ENCODE data around the gene HMGN1. TPM values are rescaled to one million over a fixed set of nuclear protein-coding genes. Genes with fewer than 3 reads are reported as not detected.

Gene HMGN1
- total RNA-seq, 1 experiment from 2014 or later: 293 TPM

DNA sequence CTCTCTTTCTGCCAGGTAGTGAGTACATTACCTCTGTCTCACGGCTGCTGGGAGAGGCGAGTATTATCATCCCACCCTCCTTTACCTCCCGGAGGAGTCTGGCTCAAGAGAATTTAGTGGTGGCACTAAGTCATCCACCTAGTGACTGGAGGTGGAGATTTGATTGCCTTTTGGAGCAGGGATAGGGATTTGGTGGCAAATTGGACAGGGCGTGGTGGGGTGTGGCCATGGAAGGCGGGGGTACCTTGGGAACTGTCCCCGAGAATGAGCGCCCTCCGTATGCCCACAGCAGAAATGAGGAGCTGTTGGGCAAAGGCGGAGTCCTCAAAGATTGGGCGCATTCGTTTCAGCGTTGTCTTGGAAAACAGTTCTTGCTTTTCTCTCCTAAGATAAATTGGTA, 32.1 kb upstream of the HMGN1 start:
- Histone ChIP-seq H3K36me3 (ENCODE audit: control insufficient read depth, insufficient read depth, low read length) (no peaks in the 10 kb centered on the region), H3K4me3 (ENCODE audit: low read depth in 2 of 2, low read length in 2 of 2) (peak overlapping the region; percentile 74 to 82), H3K27ac (ENCODE audit: low read length) (peak overlapping the region; percentile 73), H3K27me3 (ENCODE audit: control insufficient read depth, insufficient read depth, low read length) (no peaks in the 10 kb centered on the region), H3K4me1 (ENCODE audit: control insufficient read depth, insufficient read depth, low read length) (peaks cover 5% of the 10 kb centered on the region; the same call in 1 of the 2 replicates), H3K9me3 (ENCODE audit: control insufficient read depth, insufficient read depth, low read depth, low read length) (no peaks in the 10 kb centered on the region)
- peak; percentile 22 for ATAC-seq
- no TSS peak for BruUV-seq (replicated peaks)
- in situ Hi-C loops (cut with HindIII; ENCODE audit: low pct_unique_long_range_greater_than_20kb, low sequenced_read_pairs): no loop called here
- ChIA-PET POLR2A (no interaction called here), CTCF (no interaction called here)
- no peak for DNase-seq (ENCODE audit: low read depth, low spot score)
- TF ChIP-seq POLR2AphosphoS5 (IDR thresholded peaks at IDR 0.05; ENCODE audit: low read depth, low read length): no peak
- intact Hi-C loops (cut with micrococcal nuclease; ENCODE audit: unreplicated experiment): no loop called here

- TF ChIP-seq TCF7L2 (IDR thresholded peaks at IDR 0.05; ENCODE audit: low read depth, low read length) (no peak), CTCF (IDR thresholded peaks at IDR 0.05) (no peak), SIN3A (IDR thresholded peaks at IDR 0.05; ENCODE audit: borderline replicate concordance, insufficient read depth, low read depth, low read length) (0 out of 2 replicates have a peak, but pooled peaks have one; percentile 39), POLR2AphosphoS5 (IDR thresholded peaks at IDR 0.05; ENCODE audit: low read depth, low read length) (peak; percentile 79; the same call in 1 of the 2 replicates)
- TF ChIP-seq, protein P1, sequence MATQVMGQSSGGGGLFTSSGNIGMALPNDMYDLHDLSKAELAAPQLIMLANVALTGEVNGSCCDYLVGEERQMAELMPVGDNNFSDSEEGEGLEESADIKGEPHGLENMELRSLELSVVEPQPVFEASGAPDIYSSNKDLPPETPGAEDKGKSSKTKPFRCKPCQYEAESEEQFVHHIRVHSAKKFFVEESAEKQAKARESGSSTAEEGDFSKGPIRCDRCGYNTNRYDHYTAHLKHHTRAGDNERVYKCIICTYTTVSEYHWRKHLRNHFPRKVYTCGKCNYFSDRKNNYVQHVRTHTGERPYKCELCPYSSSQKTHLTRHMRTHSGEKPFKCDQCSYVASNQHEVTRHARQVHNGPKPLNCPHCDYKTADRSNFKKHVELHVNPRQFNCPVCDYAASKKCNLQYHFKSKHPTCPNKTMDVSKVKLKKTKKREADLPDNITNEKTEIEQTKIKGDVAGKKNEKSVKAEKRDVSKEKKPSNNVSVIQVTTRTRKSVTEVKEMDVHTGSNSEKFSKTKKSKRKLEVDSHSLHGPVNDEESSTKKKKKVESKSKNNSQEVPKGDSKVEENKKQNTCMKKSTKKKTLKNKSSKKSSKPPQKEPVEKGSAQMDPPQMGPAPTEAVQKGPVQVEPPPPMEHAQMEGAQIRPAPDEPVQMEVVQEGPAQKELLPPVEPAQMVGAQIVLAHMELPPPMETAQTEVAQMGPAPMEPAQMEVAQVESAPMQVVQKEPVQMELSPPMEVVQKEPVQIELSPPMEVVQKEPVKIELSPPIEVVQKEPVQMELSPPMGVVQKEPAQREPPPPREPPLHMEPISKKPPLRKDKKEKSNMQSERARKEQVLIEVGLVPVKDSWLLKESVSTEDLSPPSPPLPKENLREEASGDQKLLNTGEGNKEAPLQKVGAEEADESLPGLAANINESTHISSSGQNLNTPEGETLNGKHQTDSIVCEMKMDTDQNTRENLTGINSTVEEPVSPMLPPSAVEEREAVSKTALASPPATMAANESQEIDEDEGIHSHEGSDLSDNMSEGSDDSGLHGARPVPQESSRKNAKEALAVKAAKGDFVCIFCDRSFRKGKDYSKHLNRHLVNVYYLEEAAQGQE (IDR thresholded peaks at IDR 0.05; ENCODE audit: insufficient read depth in 1 of 2, low read depth in 2 of 2, low read length in 1 of 2): no peak
- H3K36me3 ChIP-seq (ENCODE audit: control insufficient read depth, insufficient read depth, low read length): no peaks in the 10 kb centered on the region
- DNase-seq (ENCODE audit: low read depth, low spot score) (peak; percentile 64), ATAC-seq (peak; percentile 98)
- H3K4me1 ChIP-seq (ENCODE audit: control insufficient read depth, insufficient read depth, low read length): peaks cover 4% of the 10 kb centered on the region; the same call in 1 of the 2 replicates
- in situ Hi-C loops (cut with HindIII; ENCODE audit: low pct_unique_long_range_greater_than_20kb, low sequenced_read_pairs) (no loop called here), intact Hi-C loops (cut with micrococcal nuclease; ENCODE audit: unreplicated experiment) (no loop called here)
- peak overlapping the region; percentile 94 for H3K27ac ChIP-seq (ENCODE audit: low read length)
- ChIA-PET CTCF (no interaction called here), POLR2A (interaction anchor here (0.6 to 1.0 kb wide), 5 partner anchors 30 to 97 kb away, joined by 3 to 5 read pairs (median 3); partner anchors contain the start of genes BRWD1 and HMGN1)
- no peaks in the 10 kb centered on the region for H3K9me3 ChIP-seq (ENCODE audit: control insufficient read depth, insufficient read depth, low read depth, low read length)
- peak overlapping the region; percentile 74 to 82 for H3K4me3 ChIP-seq (ENCODE audit: low read depth in 2 of 2, low read length in 2 of 2)
- no TSS peak for BruUV-seq (replicated peaks)
- H3K27me3 ChIP-seq (ENCODE audit: control insufficient read depth, insufficient read depth, low read length): no peaks in the 10 kb centered on the region
Observed at GRCh38 chr21:39379986-39380891, 31.4 kb upstream of the HMGN1 start.

Measured in Panc1 (cell line).